GM19351 (cell line): Measurements from ENCODE around the gene CYTH4.

Experiments used
- ATAC-seq: cut with Tn5 transposase; IDR thresholded peaks from one replicate; pipeline ENCODE4 v1.9.1; 2021; ENCODE audit warnings: mild to moderate bottlenecking, moderate library complexity; ENCODE audit not compliant: unreplicated experiment

Gene CYTH4

DNA sequence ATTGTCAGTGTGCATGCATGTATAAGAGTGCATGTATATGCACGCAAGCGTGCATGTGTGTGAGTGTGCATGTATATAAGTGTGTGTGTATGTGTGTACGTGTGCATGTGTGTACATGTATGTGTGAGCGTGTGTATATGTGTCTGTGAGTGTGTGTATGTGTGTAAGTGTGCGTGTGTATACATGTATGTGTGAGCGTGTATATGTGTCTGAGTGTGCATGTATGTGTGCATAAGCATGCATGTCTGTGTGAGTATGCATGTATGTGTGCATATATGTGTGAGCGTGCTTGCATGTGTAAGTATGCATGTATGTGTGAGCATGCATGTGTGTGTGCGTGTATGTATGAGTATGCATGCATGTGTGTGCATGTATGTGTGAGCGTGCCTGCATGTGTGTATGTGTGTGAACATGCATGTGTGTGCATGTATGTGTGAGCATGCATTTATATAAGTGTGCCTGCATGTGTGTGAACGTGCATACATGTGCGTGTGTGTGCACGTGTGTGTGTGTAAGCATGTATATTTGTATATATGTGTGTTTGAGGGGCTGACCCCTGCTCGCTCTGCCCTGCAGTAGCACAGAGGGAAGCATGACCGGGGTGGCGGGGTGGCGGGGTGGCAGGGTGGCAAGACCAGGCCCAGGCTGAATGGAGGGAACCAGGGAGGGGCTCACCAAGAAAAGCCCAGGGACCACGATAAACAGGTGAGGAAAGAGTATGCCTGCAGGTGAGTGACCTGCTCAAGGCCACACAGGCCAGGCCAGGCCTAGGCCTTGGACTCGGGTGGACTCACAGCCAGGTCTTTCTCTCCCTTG lies 26.3 kb downstream of the CYTH4 start:
- ATAC-seq: no peak

DNA sequence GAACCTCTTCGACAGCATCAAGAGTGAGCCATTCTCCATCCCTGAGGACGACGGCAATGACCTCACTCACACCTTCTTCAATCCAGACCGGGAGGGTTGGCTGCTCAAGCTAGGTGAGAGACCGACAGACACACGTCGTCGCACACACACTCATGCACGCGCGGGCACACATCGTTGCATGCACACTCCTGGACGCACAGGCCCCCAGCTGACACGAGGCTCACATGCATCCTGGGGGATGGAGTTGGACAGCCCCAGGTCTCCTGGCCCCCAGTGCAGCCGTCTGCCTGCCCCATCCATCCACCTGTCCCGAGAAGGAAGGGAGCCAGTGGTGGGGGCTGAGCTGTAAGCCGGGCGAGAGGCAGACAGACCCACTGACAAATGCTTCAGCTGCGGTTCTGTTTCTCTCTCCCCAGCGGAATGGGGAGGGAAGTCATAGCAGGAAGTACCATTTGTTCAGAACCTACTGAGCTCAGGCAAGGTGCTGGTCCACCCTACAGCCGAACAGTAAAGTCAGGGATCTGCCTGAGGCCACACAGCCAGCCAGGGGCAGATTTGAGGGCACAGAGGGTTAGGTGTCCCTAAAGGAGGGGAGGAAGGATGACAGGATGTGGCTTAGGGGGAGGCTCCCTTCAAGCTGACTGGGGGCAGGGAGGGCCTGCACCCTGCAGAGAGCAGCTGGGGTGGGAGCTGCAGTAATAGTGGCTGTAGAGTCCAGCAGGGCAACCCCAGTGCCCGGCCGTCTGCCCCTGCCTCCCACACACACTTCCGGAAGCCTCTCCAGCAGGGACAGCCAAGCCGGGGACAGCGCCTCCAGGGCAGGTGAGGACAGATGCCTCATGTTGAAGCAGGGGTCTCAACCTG lies 27.1 kb downstream of the CYTH4 start:
- ATAC-seq: no peak

DNA sequence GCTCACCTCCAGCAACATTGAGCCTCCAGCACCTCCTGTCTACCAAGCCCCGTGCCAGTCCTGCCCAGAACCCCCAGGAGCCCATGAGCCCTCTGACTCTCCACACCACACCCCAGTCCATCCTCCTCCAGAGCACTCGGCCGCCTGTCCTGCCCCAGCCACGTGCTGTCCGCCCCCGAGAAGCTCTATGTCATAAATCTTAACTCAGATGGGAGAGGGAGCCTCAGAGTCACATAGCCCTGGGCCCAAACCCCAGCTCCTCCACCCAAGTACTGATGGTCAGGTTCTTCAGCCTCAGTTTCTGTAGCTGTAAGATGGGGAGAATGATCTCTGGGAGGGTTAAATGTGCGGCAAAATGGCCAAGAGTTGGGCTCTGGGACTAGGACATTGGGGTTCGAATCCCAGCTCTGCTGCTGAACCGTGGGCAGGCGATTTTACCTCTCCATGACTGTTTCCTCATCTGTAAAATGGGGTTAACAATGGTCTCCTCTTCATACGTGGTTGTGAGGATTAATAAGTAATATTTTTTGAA lies 27.8 kb downstream of the CYTH4 start:
- no peak for ATAC-seq

DNA sequence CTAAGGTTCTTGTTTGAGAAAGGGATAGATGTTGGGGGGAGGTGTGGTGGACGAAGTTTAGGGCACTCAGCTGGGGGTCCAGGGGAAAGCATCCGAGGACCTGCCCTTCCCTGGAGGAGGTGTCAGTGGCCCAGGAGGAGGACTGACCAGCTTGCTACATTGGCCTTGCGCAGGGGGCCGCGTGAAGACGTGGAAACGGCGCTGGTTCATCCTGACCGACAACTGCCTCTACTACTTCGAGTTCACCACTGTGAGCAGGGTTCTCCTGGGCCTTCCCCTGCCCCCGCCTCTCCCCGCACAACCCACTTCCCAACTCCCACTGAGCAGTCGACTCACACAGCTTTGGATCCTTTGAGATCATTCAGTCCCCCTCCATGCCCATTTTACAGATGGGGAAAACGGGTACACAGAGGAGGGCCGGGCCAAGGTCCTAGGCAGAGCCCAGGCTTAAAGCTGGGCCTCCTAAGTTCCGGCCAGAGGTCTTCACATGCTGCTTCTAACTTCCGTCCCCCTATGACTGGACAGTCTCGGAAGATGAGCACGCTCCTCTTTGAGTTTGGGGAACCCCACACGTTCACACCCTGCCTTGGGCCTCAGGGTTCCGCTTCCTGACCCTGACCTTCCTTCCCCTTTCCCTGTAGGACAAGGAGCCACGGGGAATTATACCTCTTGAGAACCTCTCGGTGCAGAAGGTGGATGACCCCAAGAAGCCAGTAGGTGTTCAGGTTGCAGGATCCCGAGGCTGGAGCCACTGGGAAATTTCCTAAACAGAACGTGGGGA lies 28.7 kb downstream of the CYTH4 start:
- no peak for ATAC-seq

DNA sequence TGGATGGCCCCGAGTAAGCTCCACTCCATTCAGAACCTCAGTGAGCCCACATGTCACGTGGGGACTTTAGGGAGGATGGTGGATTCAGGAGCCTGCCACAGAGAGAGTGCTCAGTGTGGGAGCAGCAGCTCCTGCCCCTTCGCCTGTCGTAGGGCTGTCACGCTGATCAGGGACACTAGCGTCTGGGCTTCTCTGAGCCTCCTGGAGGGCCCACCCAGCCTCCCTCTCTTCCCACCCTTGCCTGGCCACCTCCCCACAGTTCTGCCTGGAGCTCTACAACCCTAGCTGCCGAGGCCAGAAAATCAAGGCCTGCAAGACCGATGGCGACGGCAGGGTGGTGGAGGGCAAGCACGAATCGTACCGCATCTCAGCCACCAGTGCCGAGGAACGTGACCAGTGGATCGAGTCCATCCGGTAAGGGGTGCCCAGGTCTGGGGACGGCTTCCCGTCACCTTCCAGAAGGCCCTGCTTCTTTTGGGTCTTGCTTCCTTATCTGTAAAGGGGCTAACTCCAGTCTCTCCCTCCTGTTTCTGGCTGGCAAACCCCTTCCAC lies 29.5 kb downstream of the CYTH4 start:
- no peak for ATAC-seq

DNA sequence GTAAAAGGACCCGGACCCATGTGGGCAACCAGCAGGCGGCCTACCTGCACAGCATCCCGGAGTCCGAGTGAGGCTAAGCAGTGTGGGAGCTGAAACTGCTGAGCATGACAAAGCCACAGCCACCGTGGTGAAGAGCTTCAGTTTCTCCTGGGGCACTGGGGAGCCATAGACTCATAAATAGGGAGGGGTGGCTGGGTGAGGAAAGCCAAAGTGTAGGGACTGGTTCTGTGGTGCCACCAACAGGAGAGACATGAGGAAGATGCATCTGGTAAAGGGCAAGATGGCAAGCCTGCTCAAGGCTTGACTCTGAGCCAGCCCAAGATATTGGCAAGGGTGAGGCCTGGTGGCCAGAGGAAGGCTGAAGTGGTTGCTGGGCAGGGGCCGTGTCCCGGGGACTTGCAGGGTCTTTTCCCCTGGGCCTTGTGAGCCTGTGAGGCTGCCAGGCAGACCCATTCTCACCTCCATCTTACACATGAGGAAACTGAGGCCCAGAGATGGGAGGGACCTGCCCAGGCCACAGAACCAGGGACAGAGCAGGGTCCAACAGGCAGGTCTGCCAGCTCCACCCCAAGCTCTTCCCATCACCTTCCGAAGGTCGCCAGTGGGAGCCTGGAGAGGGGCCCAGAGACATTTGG lies 30.4 kb downstream of the CYTH4 start:
- no peak for ATAC-seq

DNA sequence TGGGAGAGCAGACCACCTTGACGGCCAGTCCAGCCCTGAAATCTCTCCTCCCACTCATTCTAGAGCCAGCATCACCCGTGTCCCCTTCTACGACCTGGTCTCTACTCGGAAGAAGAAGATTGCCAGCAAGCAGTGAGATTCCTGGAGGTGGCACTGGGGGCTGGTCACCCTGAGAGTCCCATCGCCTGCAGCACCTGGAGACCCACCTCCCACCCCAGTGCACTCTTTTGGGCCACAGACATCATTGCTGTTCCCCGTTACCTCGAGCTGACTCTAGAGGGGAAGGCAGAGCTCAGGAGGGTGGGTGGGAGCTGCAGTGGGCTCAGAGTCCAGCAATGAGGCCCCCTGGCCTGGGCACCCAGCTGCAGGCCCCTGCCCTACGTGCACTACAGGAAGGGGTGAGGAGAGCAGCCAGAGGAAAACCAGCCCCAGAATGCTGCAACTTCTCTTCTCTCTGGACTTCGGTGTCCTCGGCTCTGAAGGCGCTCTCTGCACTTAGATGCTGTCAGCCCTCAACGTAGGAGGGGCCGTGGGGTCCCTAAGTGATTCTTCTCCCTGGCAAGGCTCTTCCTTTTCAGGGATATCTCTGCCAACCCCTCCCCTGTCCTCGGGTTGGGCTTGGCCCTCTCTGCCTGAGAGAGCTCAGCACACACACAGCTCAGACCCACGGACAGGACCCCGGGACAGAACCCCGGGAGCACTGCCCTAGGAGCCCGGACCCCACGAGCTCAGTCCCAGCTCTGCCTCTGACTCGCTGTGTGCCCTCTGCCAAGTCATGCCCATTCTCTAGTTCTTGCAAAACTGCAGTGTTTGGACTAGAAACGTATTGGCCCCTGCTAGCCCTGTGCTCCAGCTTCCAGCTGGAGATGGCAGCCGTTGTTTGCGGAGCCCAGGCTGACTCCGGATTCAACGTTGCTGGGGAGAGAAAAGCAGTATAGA lies 31.3 kb downstream of the CYTH4 start:
- no peak for ATAC-seq

DNA sequence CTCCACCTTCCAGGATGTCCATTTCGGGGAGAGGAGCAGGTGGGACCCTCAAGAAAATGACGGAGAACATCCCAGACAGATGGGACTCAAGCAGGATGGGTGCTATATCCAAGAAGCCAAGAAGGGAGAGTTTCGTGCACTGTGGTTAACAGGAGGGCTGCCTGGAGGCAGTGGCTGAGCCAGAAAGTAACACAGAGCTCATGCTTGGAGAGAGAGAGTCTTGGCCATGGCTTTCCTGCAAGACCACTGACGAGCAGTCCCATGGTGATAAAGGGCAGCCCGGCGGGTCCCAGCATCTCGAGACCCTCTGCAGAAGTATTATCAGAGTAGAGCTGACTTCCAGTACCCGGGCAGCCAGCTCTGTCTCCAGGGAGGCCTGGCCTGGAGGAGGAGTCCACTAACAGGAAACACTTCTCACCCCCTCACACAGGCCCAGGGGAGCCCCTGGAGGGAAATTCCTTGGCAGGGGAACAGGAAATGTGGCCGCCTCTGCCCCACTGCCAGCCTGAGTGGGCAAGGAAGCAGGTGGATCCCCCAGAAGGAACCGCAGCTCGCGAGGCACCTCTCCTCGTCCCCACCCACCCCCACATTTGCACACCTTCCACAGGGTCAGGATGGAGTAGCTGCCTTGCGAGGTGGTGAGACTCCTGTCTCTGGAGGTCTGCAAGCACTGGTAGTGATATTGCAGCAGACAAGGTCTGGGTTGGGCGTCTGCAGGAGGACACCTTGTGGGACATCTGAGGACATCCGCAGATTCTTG lies 32.2 kb downstream of the CYTH4 start:
- no peak for ATAC-seq

DNA sequence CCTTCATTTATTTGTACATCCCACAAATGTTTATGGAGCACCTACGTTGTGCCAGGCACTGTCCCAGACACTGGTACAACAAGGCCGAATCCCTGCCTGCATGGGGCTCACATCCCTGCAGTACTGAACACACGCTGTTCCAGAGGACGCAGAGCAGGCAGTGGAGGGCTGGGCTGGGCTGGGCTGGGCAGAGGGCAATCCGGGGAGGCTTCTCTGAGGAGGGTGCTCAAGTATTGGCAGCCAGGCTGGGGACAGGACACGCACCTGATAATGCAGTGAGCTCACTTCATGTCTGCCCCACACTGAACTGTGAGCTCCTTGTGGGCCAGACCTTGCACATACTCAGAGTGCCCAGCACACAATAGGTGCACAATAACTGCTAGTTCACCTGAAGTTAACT lies 34.1 kb downstream of the CYTH4 start:
- no peak for ATAC-seq

DNA sequence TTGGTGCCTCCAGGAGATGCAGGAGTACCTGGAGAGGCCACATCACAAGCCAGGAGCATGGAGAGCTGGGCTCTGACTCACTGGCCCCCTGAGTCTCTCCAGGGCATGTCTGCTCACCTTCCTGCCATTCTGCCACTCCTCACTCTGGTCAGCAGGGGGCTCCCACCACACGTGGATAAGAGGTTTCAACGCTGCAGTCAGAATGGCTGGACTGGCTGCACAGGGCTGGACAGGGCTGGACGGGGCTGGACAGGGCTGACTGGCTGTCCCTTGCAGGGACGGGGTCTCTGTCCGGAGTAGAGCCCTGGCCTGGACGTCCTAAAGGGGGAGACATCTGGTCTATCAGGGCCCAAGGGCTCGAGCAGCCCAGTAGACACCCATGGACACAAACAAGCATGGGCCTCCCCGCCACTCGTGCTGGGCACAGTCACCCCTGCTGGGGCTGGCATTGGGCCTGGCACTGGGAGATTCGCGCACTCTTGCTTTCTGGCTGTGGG lies 34.6 kb downstream of the CYTH4 start:
- no peak for ATAC-seq

DNA sequence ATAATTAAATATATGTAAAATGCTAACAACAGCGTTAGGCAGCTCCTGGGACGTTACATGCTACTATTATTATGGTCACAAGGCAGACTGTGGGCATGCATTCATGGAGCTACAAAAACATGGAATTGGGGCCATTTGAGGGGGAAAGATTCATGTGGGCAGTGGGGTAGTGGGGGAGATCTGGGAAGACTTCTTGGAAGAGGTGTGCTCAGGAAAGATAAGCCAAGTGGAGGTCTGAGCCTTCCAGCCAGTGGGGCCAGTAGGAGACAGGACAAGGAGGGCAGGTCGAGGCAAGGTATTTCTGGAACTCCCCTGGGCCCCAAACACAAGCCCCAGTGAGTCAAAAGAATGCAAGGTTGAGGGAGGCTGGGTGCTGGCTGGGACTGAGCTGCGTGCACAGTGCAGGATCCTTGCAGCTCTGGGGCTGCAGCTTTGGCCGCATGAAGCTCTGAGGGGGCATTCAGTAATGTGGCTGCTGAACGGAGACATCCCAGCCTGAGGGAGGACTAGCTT lies 35.4 kb downstream of the CYTH4 start:
- ATAC-seq: no peak

DNA sequence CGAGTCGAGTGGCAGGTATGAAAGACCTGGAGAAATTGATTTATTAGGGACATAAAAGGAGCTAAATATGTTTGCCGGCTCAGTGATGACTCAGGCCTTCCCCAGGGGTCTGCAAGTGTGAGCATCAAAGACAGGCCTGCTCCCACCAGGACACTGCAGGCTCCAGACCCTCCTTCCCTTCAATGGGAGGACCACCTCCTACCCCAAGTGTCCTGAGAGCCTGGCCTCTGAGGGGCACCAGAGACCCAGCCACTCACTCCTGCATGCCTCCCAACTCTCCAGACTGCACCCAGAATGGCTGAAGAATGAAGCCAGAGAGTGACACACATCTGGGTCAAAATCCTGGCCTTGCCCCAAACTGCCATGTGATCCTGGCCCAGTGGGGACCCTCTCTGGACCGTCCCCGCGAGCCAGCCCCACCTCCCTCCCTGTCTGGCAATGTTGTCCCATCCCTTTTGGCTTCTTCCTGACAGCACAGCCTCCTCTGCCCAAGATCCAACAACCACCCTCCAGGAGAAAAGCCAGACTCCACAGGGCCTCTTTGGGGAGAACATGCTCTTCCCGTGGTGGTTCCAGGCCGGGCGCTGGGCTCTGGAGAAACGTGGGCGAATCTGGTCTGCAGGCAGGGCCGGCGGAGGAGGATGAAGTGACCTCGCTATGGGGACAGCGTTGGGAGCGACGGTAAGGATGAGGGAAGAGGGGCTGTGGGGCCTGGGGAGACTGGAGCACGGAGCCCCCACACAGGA lies 36.2 kb downstream of the CYTH4 start:
- no peak for ATAC-seq

DNA sequence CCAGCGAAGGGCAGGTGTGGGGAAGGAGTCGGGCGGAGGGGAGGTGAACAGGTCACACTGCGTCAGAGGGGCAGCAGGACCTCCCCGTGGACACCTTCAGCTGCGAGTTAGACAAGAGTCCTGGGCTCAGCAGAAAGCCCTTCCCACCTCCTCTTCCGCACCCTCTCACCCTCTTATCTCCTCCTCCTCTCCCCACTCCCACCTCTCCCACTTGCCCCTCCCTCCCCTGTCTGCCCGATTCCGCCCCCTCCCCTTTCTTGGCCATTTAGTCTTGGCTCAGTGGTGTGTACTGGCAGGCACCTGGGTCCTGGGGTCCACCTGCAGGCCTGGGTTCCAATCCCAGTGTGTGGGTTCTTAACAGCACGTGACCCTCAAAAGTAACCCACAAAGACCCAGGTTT lies 37.2 kb downstream of the CYTH4 start:
- no peak for ATAC-seq

DNA sequence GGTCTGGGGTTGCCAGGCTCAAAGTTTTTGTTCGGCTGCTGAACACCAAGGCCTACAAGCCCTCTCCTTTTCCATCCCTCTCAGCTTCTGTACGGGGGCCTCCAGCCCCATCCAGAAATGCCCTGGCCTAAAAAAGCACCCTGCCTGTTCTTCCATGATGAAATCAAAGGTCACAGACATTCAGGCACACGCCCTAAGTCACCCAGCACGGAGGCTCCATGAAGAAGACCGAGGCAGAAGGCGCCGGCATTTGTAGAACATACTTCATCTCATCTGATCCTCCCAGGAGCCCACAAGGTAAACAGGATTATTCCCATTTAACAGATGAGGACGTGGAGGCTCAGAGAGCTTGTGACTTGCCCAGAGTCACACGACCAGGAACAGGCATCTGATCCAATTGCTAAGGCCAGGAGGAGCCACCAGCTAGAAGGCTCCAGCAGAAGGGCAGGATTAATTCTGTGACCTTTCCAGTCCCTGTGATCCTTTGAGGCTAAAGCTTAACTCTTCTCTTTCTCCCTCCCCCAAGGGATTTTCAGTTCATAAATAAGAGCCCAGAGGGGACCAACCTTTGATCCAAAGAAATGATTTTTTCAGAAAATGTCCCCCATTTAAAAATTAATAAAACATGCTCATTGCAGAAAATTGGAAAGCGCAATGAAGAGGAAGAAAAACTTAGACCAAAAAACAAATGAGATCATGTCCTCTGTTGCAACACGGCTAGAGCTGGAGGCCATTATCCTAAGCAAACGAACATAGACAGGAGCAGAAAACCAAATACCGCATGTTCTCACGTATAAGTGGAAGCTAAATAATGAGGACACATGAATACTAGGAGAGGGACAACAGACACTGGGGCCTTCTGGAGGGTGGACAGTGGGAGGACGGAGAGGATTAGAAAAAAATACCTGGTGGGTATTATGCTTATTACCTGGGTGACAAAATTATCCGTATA lies 38.7 kb downstream of the CYTH4 start:
- ATAC-seq: no peak

DNA sequence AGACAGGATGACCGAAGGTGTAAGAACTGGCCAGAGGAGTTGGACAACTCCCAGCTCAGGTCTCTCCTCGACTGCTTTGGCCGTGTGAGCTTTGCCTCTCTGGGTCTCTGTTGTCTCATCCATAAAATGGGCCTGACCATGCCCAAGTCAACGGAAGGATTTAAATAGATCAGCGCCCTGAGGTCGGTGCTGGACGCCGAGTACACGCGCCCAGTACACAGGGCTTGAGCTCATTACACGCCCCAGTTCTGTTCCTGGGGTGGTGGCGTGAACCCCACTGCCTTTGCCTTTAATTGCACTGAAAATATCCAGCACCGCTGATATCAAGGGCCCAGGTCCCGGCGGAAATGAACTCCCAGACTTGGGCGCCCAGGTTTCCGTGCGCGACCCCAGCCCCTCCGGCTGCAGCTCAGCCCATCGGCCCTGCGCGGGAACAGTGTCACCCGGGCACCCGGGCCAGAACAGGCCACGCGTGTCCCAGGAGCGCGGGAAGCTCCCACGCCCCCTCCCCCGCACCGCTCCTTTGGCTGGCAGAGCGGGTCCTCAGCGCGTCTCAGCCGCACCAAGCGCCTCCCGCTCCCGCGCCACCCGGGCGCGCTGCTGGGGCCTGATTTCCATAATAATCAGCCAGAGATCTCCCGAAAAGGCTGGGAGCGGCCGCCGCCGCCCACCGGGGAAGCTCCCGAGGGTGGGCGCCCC lies 42.2 kb downstream of the CYTH4 start:
- no peak for ATAC-seq

DNA sequence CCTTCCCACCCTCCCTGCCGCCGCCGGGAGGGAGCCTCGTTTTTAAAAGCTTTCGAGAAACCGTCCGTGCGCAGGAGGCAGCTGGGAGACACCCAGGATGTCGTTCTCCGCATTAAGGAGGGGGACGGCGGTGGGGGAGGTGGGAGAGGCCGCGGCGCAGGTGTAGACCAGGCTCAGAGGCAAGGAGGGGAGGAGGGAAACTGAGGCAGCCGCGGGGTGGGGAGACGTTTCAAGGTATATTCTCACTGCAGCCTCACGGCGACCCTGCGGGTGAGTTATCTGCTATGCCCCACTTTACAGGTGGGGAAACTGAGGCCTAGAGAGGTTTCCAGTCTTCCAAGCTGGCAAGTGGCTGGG lies 42.7 kb downstream of the CYTH4 start:
- ATAC-seq: no peak
